Measurements from ENCODE around the gene TSPAN14.

The TSPAN14 gene

GRCh38 chr10:80462981-80463741 lies 9.1 kb downstream of the TSPAN14 start:
- Mint-ChIP-seq H3K36me3 (ENCODE audit: insufficient read depth) (peaks cover 30% of the 10 kb centered on the region), H3K4me1 (ENCODE audit: low read depth in 2 of 2) (peaks cover 94 to 98% of the 10 kb centered on the region in 2 donors), H3K9me3 (no peaks in the 10 kb centered on the region), H3K27me3 (no peaks in the 10 kb centered on the region), H3K4me3 (peak overlapping the region; percentile 92 to 97), H3K27ac (peak overlapping the region; percentile 92 to 93)
- DNase-seq (no peak), ATAC-seq (replicated peaks) (no peak)

GRCh38 chr10:80463868-80464267 lies 9.8 kb downstream of the TSPAN14 start:
- H3K9me3 Mint-ChIP-seq: no peaks in the 10 kb centered on the region
- no peak for ATAC-seq (replicated peaks)
- peak overlapping the region; percentile 92 to 93 for H3K27ac Mint-ChIP-seq
- H3K4me1 Mint-ChIP-seq (ENCODE audit: low read depth in 2 of 2): peaks cover 91 to 92% of the 10 kb centered on the region in 2 donors
- H3K36me3 Mint-ChIP-seq (ENCODE audit: insufficient read depth): peaks cover 33% of the 10 kb centered on the region
- no peak for DNase-seq
- peak overlapping the region; percentile 92 to 97 for H3K4me3 Mint-ChIP-seq
- no peaks in the 10 kb centered on the region for H3K27me3 Mint-ChIP-seq

GRCh38 chr10:80464557-80465450 lies 10.7 kb downstream of the TSPAN14 start:
- Mint-ChIP-seq H3K4me1 (ENCODE audit: low read depth in 2 of 2) (peaks cover 88 to 92% of the 10 kb centered on the region in 2 donors), H3K27ac (peak overlapping the region; percentile 92 to 93), H3K9me3 (no peaks in the 10 kb centered on the region), H3K27me3 (no peaks in the 10 kb centered on the region), H3K4me3 (peak overlapping the region; percentile 92 to 97), H3K36me3 (ENCODE audit: insufficient read depth) (peaks cover 37% of the 10 kb centered on the region)
- ATAC-seq (replicated peaks) (no peak), DNase-seq (no peak)

- Mint-ChIP-seq H3K36me3 (ENCODE audit: insufficient read depth) (peaks cover 37% of the 10 kb centered on the region), H3K27me3 (no peaks in the 10 kb centered on the region), H3K4me1 (ENCODE audit: low read depth in 2 of 2) (peaks cover 82 to 89% of the 10 kb centered on the region in 2 donors), H3K9me3 (no peaks in the 10 kb centered on the region), H3K4me3 (peak overlapping the region; percentile 92 to 97), H3K27ac (peak overlapping the region; percentile 92 to 93)
- ATAC-seq (replicated peaks) (peak; percentile 13), DNase-seq (no peak)
Observed at GRCh38 chr10:80465451-80465835, 11.3 kb downstream of the TSPAN14 start.

GRCh38 chr10:80465839-80466590 lies 11.9 kb downstream of the TSPAN14 start:
- DNase-seq (peak; percentile 42 to 49 (median 42)), ATAC-seq (replicated peaks) (peak; percentile 78)
- peaks cover 38% of the 10 kb centered on the region for H3K36me3 Mint-ChIP-seq (ENCODE audit: insufficient read depth)
- H3K4me1 Mint-ChIP-seq (ENCODE audit: low read depth in 2 of 2): peaks cover 82 to 89% of the 10 kb centered on the region in 2 donors
- no peaks in the 10 kb centered on the region for H3K9me3 Mint-ChIP-seq
- no peaks in the 10 kb centered on the region for H3K27me3 Mint-ChIP-seq
- peak overlapping the region; percentile 92 to 97 for H3K4me3 Mint-ChIP-seq
- peak overlapping the region; percentile 92 to 93 for H3K27ac Mint-ChIP-seq

GRCh38 chr10:80466724-80467326 lies 12.7 kb downstream of the TSPAN14 start:
- peaks cover 37% of the 10 kb centered on the region for H3K36me3 Mint-ChIP-seq (ENCODE audit: insufficient read depth)

GRCh38 chr10:80468002-80468401 lies 13.9 kb downstream of the TSPAN14 start:
- Mint-ChIP-seq H3K9me3 (no peaks in the 10 kb centered on the region), H3K27ac (peak overlapping the region; percentile 92 to 93), H3K4me3 (peak overlapping the region; percentile 92 to 97), H3K27me3 (no peaks in the 10 kb centered on the region), H3K36me3 (ENCODE audit: insufficient read depth) (peaks cover 38% of the 10 kb centered on the region), H3K4me1 (ENCODE audit: low read depth in 2 of 2) (peaks cover 82 to 90% of the 10 kb centered on the region in 2 donors)
- ATAC-seq (replicated peaks) (peak; percentile 48), DNase-seq (peak in 2 of 3 experiments; percentile 47 to 55)

More at GRCh38 chr10:80466724-80467326, 12.7 kb downstream of the TSPAN14 start:
- no peaks in the 10 kb centered on the region for H3K9me3 Mint-ChIP-seq
- H3K27me3 Mint-ChIP-seq: no peaks in the 10 kb centered on the region
- H3K4me3 Mint-ChIP-seq: peak overlapping the region; percentile 92 to 97
- H3K4me1 Mint-ChIP-seq (ENCODE audit: low read depth in 2 of 2): peaks cover 82 to 89% of the 10 kb centered on the region in 2 donors
- DNase-seq (no peak), ATAC-seq (replicated peaks) (no peak)
- peak overlapping the region; percentile 92 to 93 for H3K27ac Mint-ChIP-seq

GRCh38 chr10:80468806-80469421 lies 14.8 kb downstream of the TSPAN14 start:
- H3K27ac Mint-ChIP-seq: peak overlapping the region; percentile 92 to 93

GRCh38 chr10:80470266-80470665 lies 16.2 kb downstream of the TSPAN14 start:
- Mint-ChIP-seq H3K36me3 (ENCODE audit: insufficient read depth) (peaks cover 30% of the 10 kb centered on the region), H3K4me1 (ENCODE audit: low read depth in 2 of 2) (peaks cover 80 to 90% of the 10 kb centered on the region in 2 donors), H3K27ac (peak overlapping the region; percentile 93 to 95), H3K4me3 (peak overlapping the region; percentile 78 to 97), H3K27me3 (no peaks in the 10 kb centered on the region), H3K9me3 (no peaks in the 10 kb centered on the region)
- ATAC-seq (replicated peaks): no peak
- DNase-seq: no peak

More at GRCh38 chr10:80468806-80469421, 14.8 kb downstream of the TSPAN14 start:
- DNase-seq: peak in 1 of 3 experiments; percentile 22
- Mint-ChIP-seq H3K4me3 (peak overlapping the region; percentile 92 to 97), H3K4me1 (ENCODE audit: low read depth in 2 of 2) (peaks cover 80 to 91% of the 10 kb centered on the region in 2 donors), H3K9me3 (no peaks in the 10 kb centered on the region), H3K36me3 (ENCODE audit: insufficient read depth) (peaks cover 35% of the 10 kb centered on the region), H3K27me3 (no peaks in the 10 kb centered on the region)
- ATAC-seq (replicated peaks): peak; percentile 37

- H3K4me1 Mint-ChIP-seq (ENCODE audit: low read depth in 2 of 2): peaks cover 78 to 84% of the 10 kb centered on the region in 2 donors
- H3K27me3 Mint-ChIP-seq: no peaks in the 10 kb centered on the region
- ATAC-seq (replicated peaks) (peak; percentile 18), DNase-seq (no peak)
- peaks cover 36% of the 10 kb centered on the region for H3K36me3 Mint-ChIP-seq (ENCODE audit: insufficient read depth)
- H3K27ac Mint-ChIP-seq: peak overlapping the region; percentile 93 to 95
- peak overlapping the region; percentile 78 to 97 for H3K4me3 Mint-ChIP-seq
- H3K9me3 Mint-ChIP-seq: no peaks in the 10 kb centered on the region
Observed at GRCh38 chr10:80471001-80471400, 16.9 kb downstream of the TSPAN14 start.

GRCh38 chr10:80471715-80472233 lies 17.7 kb downstream of the TSPAN14 start:
- DNase-seq (no peak), ATAC-seq (replicated peaks) (no peak)
- H3K27me3 Mint-ChIP-seq: no peaks in the 10 kb centered on the region
- peak overlapping the region; percentile 93 to 95 for H3K27ac Mint-ChIP-seq
- H3K9me3 Mint-ChIP-seq: no peaks in the 10 kb centered on the region
- peaks cover 72 to 79% of the 10 kb centered on the region in 2 donors for H3K4me1 Mint-ChIP-seq (ENCODE audit: low read depth in 2 of 2)
- peak overlapping the region; percentile 78 to 97 for H3K4me3 Mint-ChIP-seq
- peaks cover 43% of the 10 kb centered on the region for H3K36me3 Mint-ChIP-seq (ENCODE audit: insufficient read depth)
